GM19025 (cell line): Measurements from ENCODE around the gene AASDHPPT.
"Not testable (repeated sequence)": the region's sequence is repeated elsewhere in the genome, so short reads cannot be mapped to it uniquely, and the experiment has no call there.

Experiments
- ATAC-seq: cut with Tn5 transposase; IDR thresholded peaks from one replicate; pipeline ENCODE4 v1.9.1; 2021; ENCODE audit warnings: mild to moderate bottlenecking, low read depth, moderate library complexity; ENCODE audit not compliant: unreplicated experiment

The AASDHPPT gene, protein sequence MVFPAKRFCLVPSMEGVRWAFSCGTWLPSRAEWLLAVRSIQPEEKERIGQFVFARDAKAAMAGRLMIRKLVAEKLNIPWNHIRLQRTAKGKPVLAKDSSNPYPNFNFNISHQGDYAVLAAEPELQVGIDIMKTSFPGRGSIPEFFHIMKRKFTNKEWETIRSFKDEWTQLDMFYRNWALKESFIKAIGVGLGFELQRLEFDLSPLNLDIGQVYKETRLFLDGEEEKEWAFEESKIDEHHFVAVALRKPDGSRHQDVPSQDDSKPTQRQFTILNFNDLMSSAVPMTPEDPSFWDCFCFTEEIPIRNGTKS

GRCh38 chr11:106077609-106078455, at the start of gene AASDHPPT:
Gene AASDHPPT, plus strand, starts transcription at chr11:106077662. Its CDS starts 49 bp downstream, at chr11:106077711.
- ATAC-seq: peak; percentile 11

- no peak for ATAC-seq
Observed at GRCh38 chr11:106030609-106031008, 46.9 kb upstream of the AASDHPPT start.

DNA sequence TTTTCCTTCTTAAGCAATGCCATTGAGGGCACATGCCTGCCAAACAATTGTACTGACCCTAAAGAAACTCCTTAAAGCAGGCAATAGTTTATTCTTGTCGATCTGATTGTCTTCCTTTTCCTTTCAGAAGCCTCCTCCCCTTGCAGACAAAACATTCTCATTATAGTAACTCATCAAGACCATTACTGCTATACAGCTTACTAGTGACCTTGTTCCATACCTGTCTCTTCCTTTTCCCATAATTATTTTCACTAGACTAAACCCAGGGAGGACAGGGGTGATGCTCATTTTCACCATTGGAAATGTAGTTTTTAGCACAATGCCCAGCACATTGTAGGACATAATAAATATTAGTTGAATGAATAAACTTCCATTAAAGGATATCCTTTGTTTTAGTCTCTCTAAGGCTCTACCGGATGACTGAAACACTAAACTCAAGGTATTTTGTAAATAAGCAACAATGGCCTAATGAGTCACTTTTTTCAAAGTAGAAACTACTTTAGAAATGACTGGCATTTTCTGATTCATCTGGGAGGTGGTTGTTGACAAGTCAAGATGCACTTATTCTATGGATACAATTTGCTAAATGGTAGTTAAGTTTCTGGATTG, 46.2 kb upstream of the AASDHPPT start:
- no peak for ATAC-seq

- ATAC-seq: no peak
Observed at GRCh38 chr11:106031936-106032335, 45.5 kb upstream of the AASDHPPT start.

DNA sequence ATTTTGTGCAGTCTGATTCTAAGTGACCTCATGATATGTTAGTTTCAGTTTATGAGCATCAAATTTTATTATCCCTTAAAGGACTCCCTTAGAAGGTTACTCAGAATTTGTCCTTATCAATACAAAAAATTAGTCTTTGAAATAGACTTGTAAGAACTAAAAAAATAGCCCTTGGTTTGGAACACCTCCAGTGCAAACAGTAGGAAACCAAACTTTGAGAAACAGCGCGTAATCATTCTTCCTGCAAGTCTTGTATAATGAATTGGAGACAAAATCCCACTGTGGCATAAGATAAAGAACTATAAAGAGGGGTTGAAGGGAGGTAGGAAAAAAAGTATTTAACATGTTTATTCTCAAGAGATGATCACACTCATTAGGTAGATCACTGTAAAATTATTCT, 44.6 kb upstream of the AASDHPPT start:
- no peak for ATAC-seq

DNA sequence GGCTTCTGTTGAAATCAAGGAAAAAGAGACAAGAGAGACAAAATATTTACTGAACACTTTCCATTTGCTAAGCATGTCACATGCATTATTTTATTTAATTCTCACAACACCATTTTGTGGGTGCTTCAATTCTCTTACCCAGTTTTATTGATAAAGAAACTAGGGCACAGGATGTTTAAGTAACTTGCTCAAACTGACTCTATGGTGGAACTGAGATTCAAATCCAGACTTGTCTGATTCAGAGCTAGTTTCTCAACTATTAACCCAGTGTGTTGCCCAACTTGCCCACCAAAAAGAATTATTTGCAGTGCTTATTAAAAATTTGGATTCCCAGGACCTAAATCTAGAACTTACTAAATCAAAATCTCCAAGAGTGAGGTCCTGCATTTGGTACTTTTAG, 33.9 kb upstream of the AASDHPPT start:
- no peak for ATAC-seq

DNA sequence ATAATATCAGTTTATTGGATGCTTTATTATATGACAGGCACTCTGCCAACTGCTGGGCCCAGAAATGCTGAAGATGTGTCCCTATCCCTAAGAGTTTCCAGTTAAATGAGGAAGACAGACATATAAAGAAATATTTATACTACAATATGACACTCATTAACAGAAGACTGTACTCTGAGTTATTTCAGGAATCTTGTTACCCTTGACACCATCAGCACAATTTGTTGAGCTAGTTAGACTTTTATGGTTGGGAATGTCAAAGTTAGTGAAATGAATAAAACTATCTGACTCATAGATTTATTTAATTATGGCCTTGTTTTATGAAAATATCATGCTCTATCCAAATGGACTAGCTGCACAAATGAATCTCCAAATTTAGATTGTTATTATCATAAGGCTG, 29.8 kb upstream of the AASDHPPT start:
- no peak for ATAC-seq

DNA sequence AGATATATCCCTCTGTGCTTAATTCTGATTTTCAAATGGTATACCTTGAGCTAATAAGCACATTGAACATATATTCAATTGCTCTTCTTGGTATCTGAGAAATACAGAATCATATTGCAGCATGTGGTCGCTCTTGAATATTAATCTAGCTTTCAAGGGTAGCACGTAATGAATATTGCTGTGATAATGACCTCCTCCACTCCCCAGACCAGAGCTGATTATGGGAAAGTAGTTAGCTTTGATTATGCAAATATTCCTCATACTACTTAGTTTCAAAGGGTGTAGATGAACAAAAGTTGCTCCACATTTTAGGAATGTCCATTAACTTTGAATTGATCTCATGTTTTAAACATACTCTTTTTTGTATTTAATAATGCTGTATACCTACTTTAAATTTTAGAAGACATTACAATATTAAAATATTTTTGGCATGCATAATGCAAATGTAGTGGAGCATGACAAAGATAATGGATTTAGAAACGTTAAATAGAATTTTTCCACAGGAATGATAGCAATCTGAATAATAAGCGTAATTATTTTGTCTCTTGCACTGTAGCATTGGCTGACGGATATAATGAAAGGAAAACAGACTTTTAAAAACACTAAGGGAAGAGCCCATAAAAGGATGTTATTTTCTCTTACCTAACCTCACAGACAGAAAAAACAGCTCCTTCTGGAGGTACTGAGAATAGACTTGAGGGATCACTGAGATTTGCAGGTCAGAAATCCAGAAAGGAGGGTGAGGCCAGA, 27.6 kb upstream of the AASDHPPT start:
- ATAC-seq: no peak

DNA sequence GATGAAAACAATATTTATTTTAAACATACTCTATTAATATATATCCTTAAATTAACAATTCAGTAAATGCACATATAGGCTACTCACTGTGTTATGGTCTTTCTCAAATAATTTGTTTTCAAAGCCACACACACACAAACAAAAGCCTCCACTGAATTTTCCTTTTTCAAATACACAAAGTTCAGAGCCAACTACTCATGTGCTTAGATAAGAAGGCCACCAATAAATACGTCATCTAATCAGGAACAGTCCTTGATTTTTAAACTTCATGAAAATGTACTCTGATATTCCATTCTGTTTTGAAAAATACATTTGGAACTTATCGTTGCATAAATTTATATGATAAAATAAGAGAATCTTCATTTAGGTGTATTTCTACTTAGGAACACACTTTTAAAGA, 26.4 kb upstream of the AASDHPPT start:
- ATAC-seq: no peak

DNA sequence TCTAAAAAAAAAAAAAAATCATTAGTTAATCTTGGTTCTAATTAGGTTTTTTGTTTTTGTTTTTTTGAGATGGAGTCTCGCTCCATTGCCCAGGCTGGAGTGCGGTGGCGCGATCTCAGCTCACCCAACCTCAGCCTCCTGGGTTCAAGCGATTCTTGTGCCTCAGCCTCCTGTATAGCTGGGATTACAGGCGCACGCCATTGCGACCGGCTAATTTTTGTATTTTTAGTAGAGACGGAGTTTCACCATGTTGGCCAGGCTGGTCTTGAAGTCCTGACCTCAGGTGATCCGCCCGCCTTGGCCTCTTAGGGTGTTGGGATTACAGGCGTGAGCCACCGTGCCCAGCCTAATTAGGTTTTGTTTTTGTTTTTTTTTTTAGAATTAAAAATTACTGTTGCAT, 19.1 kb upstream of the AASDHPPT start:
- not testable (repeated sequence) for ATAC-seq

- no peak for ATAC-seq
Observed at GRCh38 chr11:106059617-106060016, 17.8 kb upstream of the AASDHPPT start.

- ATAC-seq: no peak
Observed at GRCh38 chr11:106061249-106061784, 16.1 kb upstream of the AASDHPPT start.

DNA sequence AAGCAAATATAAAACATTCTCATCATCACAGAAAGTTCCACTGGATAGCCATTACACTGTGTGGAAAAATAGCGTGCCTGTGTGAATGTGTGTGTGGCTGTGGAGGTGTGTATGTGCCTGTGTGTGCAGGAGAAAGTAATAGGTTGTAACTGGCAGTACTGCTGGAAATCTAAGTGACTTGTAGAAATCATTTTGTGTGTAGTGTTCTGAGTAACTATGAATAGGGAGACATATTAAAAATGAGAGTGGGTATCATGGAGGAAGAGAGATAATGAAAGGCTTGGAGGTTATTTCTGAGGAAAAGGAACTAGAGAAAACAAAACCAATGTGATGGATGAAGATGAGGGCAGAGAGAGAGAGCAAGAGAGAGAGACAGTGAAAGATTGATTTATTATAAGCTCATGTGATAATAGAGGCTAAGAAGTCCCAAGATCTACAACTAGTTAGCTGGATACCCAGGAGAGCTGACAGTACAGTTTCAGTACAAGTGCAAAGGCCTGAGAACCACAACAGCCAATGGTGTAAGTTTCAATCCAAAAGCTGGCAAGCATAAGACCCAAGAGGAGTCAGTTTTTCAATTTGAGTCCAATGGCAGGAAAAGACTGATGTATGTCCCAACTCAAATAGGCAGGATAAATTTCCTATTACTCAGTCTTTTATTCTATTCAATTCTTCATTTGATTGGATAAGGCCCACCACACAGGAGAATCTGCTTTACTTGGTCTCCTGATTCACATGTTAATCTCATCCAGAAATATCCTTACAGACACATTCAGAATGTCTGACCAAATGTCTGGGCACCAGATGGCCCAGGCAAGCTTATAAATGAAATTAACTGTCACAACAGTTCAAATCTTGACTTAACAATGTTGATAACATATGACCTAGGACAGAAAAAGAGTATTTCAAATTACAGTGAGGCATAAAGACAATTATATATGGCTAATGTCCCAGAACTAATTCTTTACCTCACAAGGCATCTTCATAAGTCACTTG, 15.2 kb upstream of the AASDHPPT start:
- no peak for ATAC-seq

DNA sequence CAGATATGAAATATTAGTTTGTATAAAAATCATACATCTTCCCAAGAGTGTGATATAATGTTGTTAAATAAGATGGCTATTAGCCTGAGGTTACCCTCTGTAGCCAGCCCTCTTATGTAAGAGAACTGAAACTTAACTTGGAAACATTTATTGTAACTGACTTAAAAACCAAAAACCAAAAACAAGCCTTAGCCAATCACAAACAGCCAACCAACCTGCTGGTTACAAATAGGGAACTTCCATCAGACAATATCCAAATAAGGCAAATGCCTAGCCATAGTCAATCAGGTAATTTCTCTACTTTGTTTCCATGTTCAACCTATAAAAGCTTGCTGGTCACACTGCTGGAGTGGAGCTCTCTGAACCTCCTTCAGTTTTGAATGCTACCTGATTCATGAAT, 14.5 kb upstream of the AASDHPPT start:
- ATAC-seq: no peak

DNA sequence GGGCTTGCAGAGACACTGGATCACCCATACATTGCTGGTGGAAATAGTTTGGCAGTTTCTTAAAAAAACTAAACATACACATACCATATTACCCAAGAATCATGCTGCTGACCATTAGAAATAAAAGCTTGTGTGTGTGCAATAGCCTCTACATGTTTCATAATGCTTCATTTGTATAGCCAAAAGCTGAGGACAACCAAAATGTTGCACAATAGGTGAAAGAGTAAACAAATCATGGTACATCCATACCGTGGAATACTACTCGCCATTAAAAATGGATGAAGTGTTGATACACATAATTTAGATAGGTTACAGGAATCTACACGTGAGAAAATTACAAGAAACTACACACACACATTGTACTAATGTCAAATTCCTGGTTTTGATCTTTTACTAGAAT, 6.9 kb upstream of the AASDHPPT start:
- no peak for ATAC-seq

DNA sequence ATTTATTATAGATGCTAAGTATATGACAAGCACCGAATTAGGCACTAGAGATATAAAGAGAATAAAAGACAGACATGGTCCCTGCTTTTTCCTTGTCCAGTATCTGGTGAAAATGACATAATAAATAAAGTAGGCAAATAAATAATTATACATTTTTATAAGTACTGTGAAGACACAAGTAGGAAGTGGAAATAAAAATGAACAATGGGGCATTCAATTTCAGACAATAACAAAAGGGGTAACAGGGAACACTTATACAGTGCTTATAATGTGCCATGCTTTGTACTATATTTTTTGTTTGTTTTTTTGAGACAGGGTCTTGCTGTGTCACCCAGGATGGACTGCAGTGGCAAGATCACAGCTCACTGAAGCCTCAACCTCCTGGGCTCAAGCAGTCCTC, 4.7 kb upstream of the AASDHPPT start:
- no peak for ATAC-seq

DNA sequence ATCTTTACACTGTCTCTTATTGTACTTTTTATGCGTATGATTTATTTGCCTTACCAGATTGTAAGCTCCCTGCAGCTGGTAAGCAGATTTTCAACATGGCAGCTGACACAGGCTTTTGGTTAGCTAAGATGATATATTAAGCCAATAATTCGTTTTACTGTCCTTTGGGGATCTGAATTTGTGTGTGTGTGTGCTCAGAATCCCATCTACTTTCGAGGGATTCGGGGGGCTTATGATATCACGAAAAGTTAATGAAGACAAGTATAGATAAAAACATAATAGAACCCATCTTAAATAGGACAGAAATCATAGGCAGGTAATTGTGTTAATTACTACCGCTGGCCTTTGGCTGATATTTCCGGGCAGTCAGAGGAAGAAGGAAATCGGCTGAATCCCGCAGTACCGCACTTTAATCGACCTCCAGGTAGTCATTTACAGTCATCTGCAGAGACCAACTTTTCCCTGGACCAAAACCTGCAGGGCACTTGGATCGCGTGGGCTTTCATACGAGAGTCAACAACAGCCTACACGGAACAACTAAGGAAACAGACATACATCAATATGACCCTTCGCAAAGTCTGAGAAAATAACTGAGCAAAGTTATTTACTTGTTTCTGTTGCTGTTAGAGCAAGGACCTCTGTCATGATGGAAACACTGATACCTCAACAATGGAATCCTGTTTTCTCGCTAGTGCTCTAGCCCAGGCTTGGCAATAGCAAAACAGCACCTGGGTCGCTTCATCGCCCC, 1.1 kb upstream of the AASDHPPT start:
- no peak for ATAC-seq

GRCh38 chr11:106076919-106077608, 398 bp upstream of the AASDHPPT start, which contains the start of gene KBTBD3:
Gene KBTBD3, minus strand, starts transcription at chr11:106077347. Its CDS starts 18,250 bp downstream, at chr11:106059097.
- ATAC-seq: peak; percentile 93
